ENCODE results near the gene DENND5B.
A peak's percentile ranks its signal among the peaks of the same experiment; 100 is the strongest.
"Not testable (repeated sequence)": the region's sequence is repeated elsewhere in the genome, so short reads cannot be mapped to it uniquely, and the experiment has no call there.

Gene DENND5B

GRCh38 chr12:31536672-31537071 is 54.3 kb downstream of the DENND5B start:
- peak; percentile 49 for FAIRE-seq

- no peak for FAIRE-seq
Measured at GRCh38 chr12:31533470-31533869, 57.5 kb downstream of the DENND5B start.

GRCh38 chr12:31531893-31532292 is 59.0 kb downstream of the DENND5B start:
- no peak for FAIRE-seq

GRCh38 chr12:31528095-31528494 is 62.8 kb downstream of the DENND5B start:
- no peak for FAIRE-seq

- no peak for FAIRE-seq
Measured at GRCh38 chr12:31527083-31527482, 63.9 kb downstream of the DENND5B start.

- FAIRE-seq = no peak
Measured at GRCh38 chr12:31526158-31526546, 64.8 kb downstream of the DENND5B start.

- FAIRE-seq = no peak
Measured at GRCh38 chr12:31525496-31526157, 65.3 kb downstream of the DENND5B start.

GRCh38 chr12:31524791-31525495 is 66.0 kb downstream of the DENND5B start:
- peak; percentile 19 for FAIRE-seq

- peak; percentile 15 for FAIRE-seq
Measured at GRCh38 chr12:31523306-31523705, 67.6 kb downstream of the DENND5B start.

GRCh38 chr12:31522607-31523006 is 68.3 kb downstream of the DENND5B start:
- no peak for FAIRE-seq

GRCh38 chr12:31521964-31522363 is 69.0 kb downstream of the DENND5B start:
- FAIRE-seq = no peak

GRCh38 chr12:31519511-31519910 is 71.4 kb downstream of the DENND5B start:
- no peak for FAIRE-seq

- FAIRE-seq = peak; percentile 98
Measured at GRCh38 chr12:31518680-31519227, 72.2 kb downstream of the DENND5B start.

GRCh38 chr12:31517994-31518393 is 72.9 kb downstream of the DENND5B start:
- FAIRE-seq = no peak

- no peak for FAIRE-seq
Measured at GRCh38 chr12:31516702-31517101, 74.2 kb downstream of the DENND5B start.

- FAIRE-seq = no peak
Measured at GRCh38 chr12:31514912-31515311, 76.0 kb downstream of the DENND5B start.

- FAIRE-seq = no peak
Measured at GRCh38 chr12:31510034-31510433, 80.9 kb downstream of the DENND5B start.

GRCh38 chr12:31508436-31509150 is 82.3 kb downstream of the DENND5B start:
- no peak for FAIRE-seq

- peak; percentile 60 for FAIRE-seq
Measured at GRCh38 chr12:31507966-31508365, 83.0 kb downstream of the DENND5B start.

- FAIRE-seq = no peak
Measured at GRCh38 chr12:31506515-31507306, 84.2 kb downstream of the DENND5B start.

- FAIRE-seq = no peak
Measured at GRCh38 chr12:31504625-31505222, 86.2 kb downstream of the DENND5B start.

GRCh38 chr12:31501014-31501413 is 89.9 kb downstream of the DENND5B start:
- not testable (repeated sequence) for FAIRE-seq
